ENCODE results near the gene FAM89B. TPM values are rescaled to one million over a fixed set of nuclear protein-coding genes. Genes with fewer than 3 reads are reported as not detected.

Gene FAM89B
- total and polyA plus RNA-seq, 2 of the 8 experiments (the other 6 are each of a cell fraction or from before 2014, with no cell fraction given), result 15.8 to 32.4 TPM

DNA sequence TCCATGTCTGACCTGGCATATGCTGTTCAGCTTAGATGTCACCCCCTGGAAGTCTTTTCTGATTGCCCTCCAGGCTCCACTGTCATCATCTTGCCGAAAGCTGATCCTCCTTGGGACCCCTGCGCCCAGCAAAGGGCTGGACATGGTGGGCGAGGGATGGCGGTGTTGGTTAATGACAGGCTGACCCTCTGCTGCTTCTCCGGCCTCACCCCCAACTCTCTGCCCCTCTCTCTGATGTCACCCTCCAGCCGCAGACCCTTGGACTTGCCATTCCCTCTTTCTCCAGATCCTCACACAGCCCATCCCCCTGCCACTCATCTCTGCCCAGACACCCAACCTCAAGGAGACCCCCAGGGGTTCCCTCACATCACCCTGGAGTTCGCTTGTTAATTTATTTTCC, 5.8 kb downstream of the FAM89B start:
- Histone ChIP-seq H3K14ac (ENCODE audit: insufficient read length) (no peak overlapping the region), H3K9ac (replicated peaks in 1 of 4; ENCODE audit: extremely low read depth in 1 of 4, low read depth in 3 of 4, low read length in 3 of 4) (no peak overlapping the region), H2BK15ac (ENCODE audit: low read length) (no peak overlapping the region), H3K79me2 (ENCODE audit: control insufficient read depth in 1 of 2, insufficient read depth in 2 of 2, low read length in 2 of 2) (no peaks in the 10 kb centered on the region), H4K91ac (replicated peaks; ENCODE audit: insufficient read length, low read length) (no peak overlapping the region), H2BK12ac (ENCODE audit: low read depth, low read length) (no peak overlapping the region), H3K4me3 (ENCODE audit: extremely low read depth in 1 of 4, insufficient read depth in 2 of 4, low read depth in 3 of 4, low read length in 4 of 4) (no peak overlapping the region), H2BK5ac (ENCODE audit: low read depth, low read length) (no peak overlapping the region), H2AFZ (ENCODE audit: low read length) (no peak overlapping the region), H3K18ac (ENCODE audit: extremely low read depth, low read length) (no peak overlapping the region), H3K4ac (replicated peaks; ENCODE audit: insufficient read length, low read depth, low read length) (no peak overlapping the region), H2BK120ac (replicated peaks; ENCODE audit: low read depth, low read length) (no peak overlapping the region), H3K9me3 (ENCODE audit: insufficient read depth in 2 of 2, low read depth in 1 of 2, low read length in 1 of 2) (no peaks in the 10 kb centered on the region), H4K20me1 (replicated peaks in 1 of 2; ENCODE audit: control insufficient read depth in 1 of 2, insufficient read depth in 2 of 2, low read length in 2 of 2) (peaks cover 7 to 10% of the 10 kb centered on the region in 2 experiments), H3K23ac (ENCODE audit: insufficient read length) (no peak overlapping the region), H2BK20ac (ENCODE audit: low read length) (no peak overlapping the region), H4K8ac (ENCODE audit: extremely low read depth, insufficient read depth, low read length) (no peak overlapping the region), H3K56ac (replicated peaks; ENCODE audit: insufficient read length, low read depth, low read length) (no peak overlapping the region), H4K5ac (ENCODE audit: insufficient read length, low read depth, low read length) (no peak overlapping the region), H3K4me1 (replicated peaks in 1 of 4; ENCODE audit: control insufficient read depth in 3 of 4, insufficient read depth in 4 of 4, low read length in 3 of 4) (peaks cover 8 to 21% (median 14%) of the 10 kb centered on the region in 4 experiments; a peak in 6 of 7 replicates), H3K79me1 (ENCODE audit: low read depth, low read length) (no peaks in the 10 kb centered on the region), H3K23me2 (ENCODE audit: low read depth, low read length) (peaks cover 8% of the 10 kb centered on the region; the same call in 1 of the 2 replicates), H2AK5ac (ENCODE audit: low read depth, low read length) (no peak overlapping the region), H3K27ac (ENCODE audit: low read depth, low read length) (no peak overlapping the region), H3K36me3 (ENCODE audit: control insufficient read depth in 2 of 4, insufficient read depth in 4 of 4, low read length in 3 of 4) (no peaks in the 10 kb centered on the region), H3K4me2 (ENCODE audit: insufficient read depth in 1 of 2, low read depth in 2 of 2, low read length in 2 of 2) (no peak overlapping the region), H3K27me3 (replicated peaks in 1 of 4; ENCODE audit: control insufficient read depth in 3 of 4, extremely low read depth in 1 of 4, insufficient read depth in 3 of 4, low read length in 3 of 4) (peaks cover 8 to 49% (median 34%) of the 10 kb centered on the region in 4 experiments)
- CTCF ChIA-PET (ENCODE audit: partially characterized antibody), result interaction anchor here (3.3 to 7.2 kb wide), 5 partner anchors 11 to 37 kb away, joined by 12 to 97 read pairs (median 23); partner anchors contain the start of gene KCNK7
- FAIRE-seq (no peak), DNase-seq (ENCODE audit: low read depth in 1 of 2, low spot score in 2 of 2) (no peak)
- WGBS, 2 experiments (ENCODE audit: extremely low coverage in 1 of 2, insufficient coverage in 1 of 2, insufficient read length in 1 of 2, insufficient replicate concordance in 2 of 2, low coverage in 1 of 2, low lambda C conversion rate in 2 of 2, missing lambda C conversion rate in 1 of 2), result 84% methylated on average over 7 of the region's 7 CpGs; no CpG with 5 or more reads in 1 of the 2 experiments
- POLR2A ChIA-PET (ENCODE audit: partially characterized antibody), result interaction anchor here (0.6 to 3.7 kb wide), 4 partner anchors 11 to 117 kb away, joined by 3 to 19 read pairs (median 5); no protein-coding TSS in a partner anchor
- TF ChIP-seq EGR1 (IDR thresholded peaks at IDR 0.05; ENCODE audit: borderline replicate concordance, low read depth, low read length) (no peak), HDAC2 (IDR thresholded peaks at IDR 0.05; ENCODE audit: borderline replicate concordance in 1 of 2, low read depth in 2 of 2, low read length in 2 of 2) (no peak), TAF7 (optimal IDR thresholded peaks at IDR 0.05; ENCODE audit: borderline replicate concordance, low read depth, low read length) (no peak), RAD21 (IDR thresholded peaks at IDR 0.05 in 1 of 2, conservative IDR thresholded peaks at IDR 0.05 in 1 of 2; ENCODE audit: low read depth in 2 of 2, low read length in 2 of 2) (no peak), EZH2 (IDR thresholded peaks at IDR 0.05; ENCODE audit: low read depth, low read length, severe bottlenecking) (no peak), EP300 (IDR thresholded peaks at IDR 0.05; ENCODE audit: borderline replicate concordance in 1 of 2, low read depth in 2 of 2, low read length in 2 of 2) (no peak), GABPA (IDR thresholded peaks at IDR 0.05; ENCODE audit: borderline replicate concordance, insufficient read depth, low read length) (no peak), SIN3A (conservative IDR thresholded peaks at IDR 0.05 in 1 of 2, IDR thresholded peaks at IDR 0.05 in 1 of 2; ENCODE audit: low read depth in 1 of 2, low read length in 2 of 2) (no peak), KDM5A (IDR thresholded peaks at IDR 0.05; ENCODE audit: low read length) (no peak), RFX5 (IDR thresholded peaks at IDR 0.05; ENCODE audit: borderline replicate concordance, low read depth, low read length) (no peak)
- TF ChIP-seq, protein P1, sequence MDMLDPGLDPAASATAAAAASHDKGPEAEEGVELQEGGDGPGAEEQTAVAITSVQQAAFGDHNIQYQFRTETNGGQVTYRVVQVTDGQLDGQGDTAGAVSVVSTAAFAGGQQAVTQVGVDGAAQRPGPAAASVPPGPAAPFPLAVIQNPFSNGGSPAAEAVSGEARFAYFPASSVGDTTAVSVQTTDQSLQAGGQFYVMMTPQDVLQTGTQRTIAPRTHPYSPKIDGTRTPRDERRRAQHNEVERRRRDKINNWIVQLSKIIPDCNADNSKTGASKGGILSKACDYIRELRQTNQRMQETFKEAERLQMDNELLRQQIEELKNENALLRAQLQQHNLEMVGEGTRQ (IDR thresholded peaks at IDR 0.05; ENCODE audit: low read length), result no peak

Data from H1 (cell line).